Mammary microvascular endothelial cell (primary cell): ENCODE results near the gene FBXO7. TPM values are rescaled to one million over a fixed set of nuclear protein-coding genes. Genes with fewer than 3 reads are reported as not detected.

Source experiments
- total RNA-seq: library from RNA; depleted of rRNA; stranded (reverse); fragments of >200 nt; gene quantifications from 2 replicates; pipeline ENCODE4 v1.2.3, GENCODE V29; 2015

Gene FBXO7
- 88.2 and 88.9 TPM in 2 replicates for total RNA-seq

GRCh38 chr22:32474635-32475467 lies at the start of gene FBXO7:
FBXO7 (plus strand) TSS chr22:32474811; CDS start chr22:32475003, 192 bp downstream.

Other genes with a start within 250 kb of the FBXO7 start
- 0.20 and 1.1 TPM in 2 replicates for gene SLC5A4, start 219.5 kb upstream of the FBXO7 start, total RNA-seq
- not detected in 2 replicates for gene RFPL3, start 116.9 kb upstream of the FBXO7 start, total RNA-seq
- gene RTCB, start 62.6 kb upstream of the FBXO7 start, total RNA-seq, result 105 and 107 TPM in 2 replicates
- not detected in 2 replicates for gene BPIFC, start 10.4 kb upstream of the FBXO7 start, total RNA-seq